HG03095 (cell line): ENCODE results near the gene RFX2.
"Not testable (repeated sequence)": the region's sequence is repeated elsewhere in the genome, so short reads cannot be mapped to it uniquely, and the experiment has no call there.

Source experiments
- ATAC-seq: cut with Tn5 transposase; IDR thresholded peaks from one replicate; pipeline ENCODE4 v1.9.1; 2021; ENCODE audit warnings: moderate library complexity; ENCODE audit not compliant: unreplicated experiment

RFX2 gene

GRCh38 chr19:6110360-6110977 lies at the start of gene RFX2:
Gene RFX2, minus strand, starts transcription at chr19:6110500. Its CDS starts 63,004 bp downstream, at chr19:6047496.
- peak; percentile 87 for ATAC-seq

- no peak for ATAC-seq
Measured at GRCh38 chr19:6156033-6156432, 45.7 kb upstream of the RFX2 start.

- ATAC-seq: no peak
Measured at GRCh38 chr19:6150289-6150688, 40.0 kb upstream of the RFX2 start.

GRCh38 chr19:6141217-6141616 lies 30.9 kb upstream of the RFX2 start:
- ATAC-seq: no peak

GRCh38 chr19:6138511-6138910 lies 28.2 kb upstream of the RFX2 start:
- no peak for ATAC-seq

GRCh38 chr19:6138066-6138465 lies 27.8 kb upstream of the RFX2 start:
- no peak for ATAC-seq

GRCh38 chr19:6133231-6133630 lies 22.9 kb upstream of the RFX2 start:
- no peak for ATAC-seq

DNA sequence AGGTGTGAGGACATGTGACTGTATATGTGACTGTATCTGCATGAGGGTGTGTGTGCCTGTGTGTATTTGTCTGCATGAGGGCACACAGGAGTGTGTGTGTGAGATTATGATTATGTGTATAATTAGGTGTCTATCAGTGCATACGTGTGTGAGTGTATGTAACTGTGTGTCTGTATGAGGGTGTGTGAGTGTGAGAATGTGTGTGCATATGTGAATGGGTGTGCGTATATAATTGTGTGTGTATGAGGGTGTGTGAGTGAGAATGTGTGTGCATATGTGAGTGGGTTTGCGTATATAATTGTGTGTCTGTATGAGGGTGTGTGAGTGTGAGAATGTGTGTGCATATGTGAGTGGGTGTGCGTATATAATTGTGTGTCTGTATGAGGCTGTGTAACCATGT lies 22.2 kb upstream of the RFX2 start:
- no peak for ATAC-seq

DNA sequence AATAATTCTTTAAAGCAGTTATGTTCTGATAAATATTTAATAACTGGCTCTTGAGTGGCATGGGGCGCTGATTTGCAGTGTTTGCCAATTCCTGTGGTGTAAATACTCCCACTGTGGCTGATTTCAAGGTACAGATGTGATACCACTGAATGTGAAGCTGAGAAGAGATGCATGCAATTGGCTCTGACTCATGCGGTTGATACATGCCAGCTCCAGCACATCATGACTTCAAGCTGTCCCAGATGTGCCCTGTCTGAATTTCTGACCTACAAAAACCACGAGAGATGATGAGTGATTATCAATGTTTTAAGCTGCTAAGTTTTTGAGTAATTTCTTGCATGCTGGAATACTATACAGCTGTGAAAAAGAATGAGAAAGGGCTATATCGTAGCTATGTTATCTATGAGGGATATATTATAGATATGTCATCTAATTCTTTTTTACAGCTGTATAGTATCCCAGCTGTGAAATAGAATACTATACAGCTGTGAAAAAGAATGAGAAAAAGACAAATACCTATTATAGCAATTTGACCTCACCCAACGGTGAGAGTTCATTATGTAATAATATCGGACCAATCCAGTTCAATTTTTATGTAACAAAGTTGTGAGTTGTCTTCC lies 17.5 kb upstream of the RFX2 start:
- no peak for ATAC-seq

DNA sequence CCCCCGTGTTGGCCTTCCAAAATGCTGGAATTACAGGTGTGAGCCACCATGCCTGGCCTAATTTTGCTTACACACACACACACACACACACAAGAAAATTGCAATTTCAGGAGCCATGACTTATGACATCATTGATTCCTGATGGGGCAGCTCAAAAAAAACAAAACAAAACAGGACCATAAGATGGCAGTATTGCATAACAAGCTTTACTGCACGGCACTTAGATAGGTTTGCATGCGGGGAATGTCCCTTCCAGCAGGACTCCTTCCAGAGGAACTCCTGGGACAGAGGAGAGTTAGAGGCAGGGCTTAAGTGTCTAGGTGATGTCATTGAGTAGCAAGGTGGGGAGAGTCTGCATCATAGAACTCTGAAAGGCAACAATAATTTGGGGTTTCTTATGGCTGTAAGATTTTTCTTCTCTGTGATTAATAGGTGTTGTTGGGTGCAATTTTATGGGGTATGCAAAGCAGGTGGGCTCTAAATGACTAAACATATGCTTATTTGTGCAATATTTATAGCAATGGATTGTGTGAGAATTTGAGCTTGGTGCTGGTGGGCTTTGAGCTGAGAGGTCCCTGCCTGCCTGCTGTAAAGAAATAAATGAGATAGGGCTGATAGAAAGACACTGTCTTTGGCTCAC lies 16.2 kb upstream of the RFX2 start:
- ATAC-seq: peak; percentile 57

DNA sequence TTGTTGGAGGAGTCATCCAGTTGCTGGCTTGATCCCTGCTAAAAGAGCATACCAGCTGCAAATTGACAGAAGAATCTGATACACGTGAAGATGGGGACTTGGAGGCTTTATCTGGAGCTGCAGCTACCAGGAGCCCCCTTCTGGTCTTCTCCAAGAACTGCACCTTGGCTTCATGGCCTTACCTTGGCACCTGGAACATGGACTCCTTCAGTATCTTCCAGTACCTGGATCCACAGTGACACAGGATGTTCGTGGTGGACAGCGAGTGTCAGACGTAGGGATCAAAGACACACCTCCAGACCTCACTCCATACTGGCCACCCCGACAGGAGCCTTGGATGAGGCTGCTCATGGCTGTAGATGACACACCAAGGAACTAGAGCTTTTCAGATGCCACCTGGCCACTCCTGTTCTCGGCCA lies 15.3 kb upstream of the RFX2 start:
- ATAC-seq: no peak

DNA sequence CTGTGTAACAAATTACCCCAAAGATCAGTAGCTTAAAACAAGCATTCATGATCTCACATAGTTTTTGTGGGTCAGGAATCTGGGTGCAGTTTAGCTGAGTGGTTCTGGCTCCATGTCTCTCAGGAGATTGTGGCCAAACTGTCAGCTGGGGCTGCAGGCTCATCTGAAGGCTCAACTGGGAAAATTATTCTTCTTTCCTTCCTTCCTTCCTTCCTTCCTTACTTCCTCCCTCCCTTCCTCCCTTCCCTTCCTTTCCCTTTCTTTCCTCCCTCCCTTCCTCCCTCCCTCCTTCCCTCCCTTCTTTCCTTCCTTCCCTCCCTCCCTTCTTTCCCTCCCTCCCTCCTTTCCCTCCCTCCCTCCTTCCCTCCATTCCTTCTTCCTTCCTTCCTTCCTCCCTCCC lies 8.7 kb upstream of the RFX2 start:
- ATAC-seq: no peak

DNA sequence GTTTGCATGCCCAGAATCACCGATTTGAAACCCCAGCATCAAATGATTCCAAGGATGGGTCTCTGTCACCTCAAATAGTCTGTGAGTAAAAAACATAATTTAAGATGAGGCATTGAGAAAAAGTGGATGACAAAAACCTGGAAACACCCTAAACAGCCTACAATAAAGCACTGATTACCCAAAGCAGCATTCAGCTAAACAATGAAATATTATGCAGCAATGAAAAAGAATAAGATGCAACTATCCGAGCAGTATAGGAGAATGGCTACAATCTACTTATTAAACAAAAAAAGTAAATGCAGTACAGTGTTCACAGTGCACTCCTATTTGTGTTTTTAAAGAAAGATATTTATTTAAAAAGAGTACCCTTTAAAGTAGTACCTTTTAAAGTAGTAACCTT lies 7.7 kb upstream of the RFX2 start:
- no peak for ATAC-seq

DNA sequence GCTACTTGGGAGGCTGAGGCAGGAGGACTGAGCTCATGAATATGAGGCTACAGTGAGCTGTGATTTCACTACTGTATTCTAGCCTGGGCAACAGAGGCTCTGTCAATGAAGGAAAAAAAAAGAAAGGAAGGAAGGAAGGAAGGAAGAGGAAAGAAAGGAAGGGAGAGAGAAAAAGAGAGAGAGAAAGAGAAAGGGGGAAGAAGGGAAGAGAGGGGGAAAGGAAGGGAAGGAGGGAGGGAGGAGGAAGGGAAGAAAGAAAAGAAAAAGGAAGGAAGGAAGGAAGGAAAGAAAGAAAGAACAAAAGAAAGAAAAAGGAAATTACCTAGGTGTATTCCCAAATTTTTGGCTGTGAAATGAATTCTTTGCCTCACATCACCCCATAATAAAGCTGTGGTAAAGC lies 7.2 kb upstream of the RFX2 start:
- ATAC-seq: no peak

DNA sequence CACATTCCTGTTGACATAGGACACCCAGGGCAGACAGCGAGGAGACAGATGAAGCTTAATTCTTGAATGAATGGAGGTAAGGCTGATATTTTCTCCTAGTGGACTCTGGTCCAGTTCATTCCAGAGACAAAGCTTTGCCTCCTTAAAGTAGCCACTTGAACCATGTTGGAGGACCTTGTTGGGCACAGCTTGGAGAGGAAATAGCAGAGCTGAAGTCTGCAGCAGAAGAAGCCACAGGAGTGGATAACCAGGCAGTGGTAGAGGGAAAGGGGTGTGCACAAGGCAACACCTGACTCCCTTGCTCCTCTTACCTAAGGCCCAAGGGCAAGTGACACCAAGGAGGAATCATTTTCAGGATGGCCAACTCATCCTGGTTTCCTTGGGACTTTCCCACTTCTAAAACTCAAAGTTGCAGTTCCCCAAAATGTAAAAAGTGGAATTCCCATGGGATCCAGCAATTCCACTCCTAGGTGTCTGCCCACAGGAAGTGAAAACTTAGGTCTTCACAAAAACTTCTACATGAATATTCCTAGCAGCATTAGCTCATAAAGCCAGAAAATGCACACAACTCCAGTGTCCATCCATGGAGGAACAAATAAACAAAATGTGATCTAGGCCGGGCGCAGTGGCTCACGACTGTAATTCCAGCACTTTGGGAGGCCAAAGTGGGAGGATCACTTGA lies 6.6 kb upstream of the RFX2 start:
- no peak for ATAC-seq

GRCh38 chr19:6115992-6116391 lies 5.7 kb upstream of the RFX2 start:
- no peak for ATAC-seq

GRCh38 chr19:6113616-6114188 lies 3.4 kb upstream of the RFX2 start:
- ATAC-seq: no peak

DNA sequence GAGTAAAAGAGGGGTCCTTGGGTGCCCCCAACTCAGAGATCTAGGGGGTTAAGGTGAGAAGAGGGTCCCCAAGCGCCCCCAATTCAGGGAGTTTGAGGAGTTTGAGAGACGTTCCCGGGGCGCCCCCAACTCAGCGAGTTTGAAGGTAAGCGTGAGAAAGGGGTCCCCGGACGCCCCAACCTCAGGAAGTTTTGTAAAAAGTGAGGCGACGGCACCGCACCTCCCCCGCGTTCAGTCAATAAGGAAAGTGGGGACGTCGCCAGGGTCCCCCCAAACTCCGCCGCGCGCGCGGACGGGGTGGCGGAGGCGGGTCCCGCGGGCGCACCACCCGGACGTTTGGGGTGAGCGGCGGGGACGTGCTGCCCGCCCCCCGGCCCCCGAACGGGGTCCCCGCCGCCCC lies 353 bp downstream of the RFX2 start:
- peak; percentile 4 for ATAC-seq

GRCh38 chr19:6108721-6109633 lies 1.3 kb downstream of the RFX2 start:
- no peak for ATAC-seq

DNA sequence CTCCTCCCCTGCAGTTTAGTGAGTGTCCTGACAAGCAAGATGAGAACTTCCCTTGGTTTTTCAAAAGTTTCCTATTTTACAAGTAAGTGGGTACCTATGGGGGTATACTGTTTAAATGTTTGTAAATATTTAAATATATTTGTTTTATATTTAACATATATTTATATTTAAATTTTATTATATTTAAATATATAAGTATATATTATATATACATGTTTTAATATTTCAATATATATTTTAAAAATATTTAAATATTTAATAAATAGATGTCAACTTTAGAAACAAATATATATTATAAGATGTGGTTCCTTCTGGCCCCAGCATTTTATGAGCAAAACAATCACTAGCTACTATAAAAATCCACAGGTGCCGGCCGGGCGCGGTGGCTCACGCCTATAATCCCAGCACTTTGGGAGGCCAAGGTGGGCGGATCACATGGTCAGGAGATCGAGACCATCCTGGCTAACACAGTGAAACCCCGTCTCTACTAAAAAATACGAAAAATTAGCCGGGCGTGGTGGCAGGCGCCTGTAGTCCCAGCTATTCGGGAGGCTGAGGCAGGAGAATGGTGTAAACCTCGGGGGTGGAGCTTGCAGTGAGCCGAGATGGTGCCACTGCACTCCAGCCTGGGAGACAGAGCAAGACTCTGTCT lies 3.5 kb downstream of the RFX2 start:
- ATAC-seq: not testable (repeated sequence)
